GM21360 (cell line): ENCODE results near the gene CHST8.
"Not testable (repeated sequence)": the region's sequence is repeated elsewhere in the genome, so short reads cannot be mapped to it uniquely, and the experiment has no call there.

Experiments used
- ATAC-seq: cut with Tn5 transposase; IDR thresholded peaks from one replicate; pipeline ENCODE4 v1.9.1; 2021; ENCODE audit warnings: mild to moderate bottlenecking, moderate library complexity; ENCODE audit not compliant: unreplicated experiment

Gene CHST8

DNA sequence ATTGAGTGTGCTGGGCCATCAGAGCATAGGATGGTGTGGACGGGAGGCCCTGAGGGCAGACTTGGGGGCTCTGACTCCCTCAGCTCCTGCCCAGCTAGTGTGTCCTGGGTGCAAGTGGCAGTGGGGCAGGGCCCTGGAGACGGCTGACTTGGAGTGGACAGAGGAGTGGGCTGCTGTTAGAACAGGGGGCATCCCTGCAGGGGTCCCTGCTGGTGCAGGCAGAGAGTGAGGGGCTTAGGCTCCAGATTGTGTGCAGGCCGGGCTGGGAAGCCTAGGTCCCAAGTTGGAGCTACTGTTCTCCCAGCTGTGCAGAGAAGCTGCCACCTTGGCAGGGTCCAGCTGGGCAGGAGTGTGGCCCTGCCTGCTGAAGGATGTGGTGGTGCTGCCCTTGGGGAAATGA, 183.6 kb downstream of the CHST8 start:
- ATAC-seq = no peak

DNA sequence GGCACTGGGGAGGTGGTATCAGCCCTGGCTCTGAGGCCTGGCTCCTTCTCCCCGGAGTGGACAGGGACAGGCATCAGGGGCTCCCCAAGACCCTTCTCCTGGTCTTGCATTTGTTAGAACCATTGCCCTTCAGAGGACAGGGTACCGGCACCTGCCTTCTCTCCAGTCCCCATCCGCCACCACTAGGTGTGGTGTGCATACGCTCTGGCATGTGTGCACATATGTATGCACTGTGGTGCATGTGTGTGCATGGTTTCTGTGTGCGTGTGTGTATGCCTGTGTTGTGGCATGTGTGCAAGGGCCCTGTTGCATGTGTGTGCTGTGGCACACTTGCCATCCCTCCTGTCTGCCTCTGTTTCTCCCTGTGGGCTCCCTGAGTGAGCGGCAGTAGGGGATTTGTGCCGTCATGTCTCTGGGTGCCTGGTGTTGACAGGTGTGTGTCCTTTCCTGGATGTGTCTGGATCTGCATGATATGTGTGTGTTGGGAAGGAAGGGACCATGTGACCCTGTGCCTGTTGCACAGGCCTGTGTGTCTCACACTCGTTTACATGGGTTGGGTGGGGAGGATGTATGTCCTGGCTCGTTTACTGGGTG, 184.2 kb downstream of the CHST8 start:
- ATAC-seq = no peak

DNA sequence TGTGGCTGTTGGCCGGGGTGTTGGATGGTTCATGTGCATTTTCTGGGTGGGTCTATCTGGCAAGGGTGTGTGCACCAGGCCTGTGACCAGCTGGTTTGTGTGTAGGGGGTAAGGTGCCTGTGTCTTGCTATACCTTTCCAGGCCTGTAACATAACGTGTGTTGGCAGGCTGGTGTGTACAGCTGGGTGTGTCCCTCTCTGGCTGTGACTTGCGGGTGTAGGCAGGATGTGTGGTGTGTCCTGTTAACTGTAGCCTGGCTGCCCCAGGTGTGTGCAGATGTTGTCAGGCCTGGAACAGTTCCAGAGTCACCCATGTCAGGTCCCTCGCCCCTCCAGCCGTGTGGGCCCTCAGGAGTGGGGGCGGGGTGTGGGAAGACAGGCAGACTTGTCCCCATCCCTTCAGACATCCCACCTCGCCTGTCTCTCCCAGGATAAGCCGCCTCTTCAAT, 184.7 kb downstream of the CHST8 start:
- no peak for ATAC-seq

DNA sequence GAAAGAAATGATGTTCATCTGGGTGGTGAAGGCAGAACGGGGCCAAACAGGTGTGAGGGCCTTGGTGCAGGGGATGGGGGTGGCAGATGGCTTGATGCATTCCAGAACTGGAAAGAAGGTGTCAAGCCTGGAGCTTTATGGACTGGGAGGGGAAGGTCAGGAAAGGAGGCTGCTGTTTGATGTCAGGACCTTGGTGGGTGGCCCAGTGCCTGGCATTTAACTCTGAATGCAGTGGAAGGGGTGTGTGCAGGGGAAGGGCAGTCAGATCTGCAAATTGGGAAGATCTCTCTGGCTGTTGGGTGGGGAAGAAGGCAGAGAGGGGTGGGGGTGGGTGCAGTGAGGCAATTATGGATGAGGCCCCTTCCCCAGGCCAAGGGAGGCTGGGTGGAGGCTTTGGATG, 186.6 kb downstream of the CHST8 start:
- ATAC-seq = no peak

DNA sequence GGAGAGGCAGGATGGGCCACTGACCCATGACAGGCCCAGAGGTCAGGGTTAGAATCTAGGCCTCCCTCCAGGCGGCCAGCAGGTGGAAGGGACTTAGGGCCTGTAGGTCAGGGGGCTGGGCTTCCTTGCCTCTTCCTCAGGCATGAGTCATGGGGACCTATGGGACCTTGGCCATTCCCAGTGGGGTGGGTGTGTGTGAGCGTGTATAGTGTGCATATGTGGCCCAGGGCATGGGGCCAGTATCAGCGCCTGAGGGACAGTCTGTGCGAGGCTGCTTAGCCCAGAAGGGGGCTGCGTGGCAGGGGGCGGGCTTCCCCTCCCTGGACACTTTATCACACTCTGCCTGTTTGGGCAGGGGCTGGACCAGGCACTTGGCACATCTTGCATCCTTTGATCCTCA, 188.2 kb downstream of the CHST8 start:
- no peak for ATAC-seq

DNA sequence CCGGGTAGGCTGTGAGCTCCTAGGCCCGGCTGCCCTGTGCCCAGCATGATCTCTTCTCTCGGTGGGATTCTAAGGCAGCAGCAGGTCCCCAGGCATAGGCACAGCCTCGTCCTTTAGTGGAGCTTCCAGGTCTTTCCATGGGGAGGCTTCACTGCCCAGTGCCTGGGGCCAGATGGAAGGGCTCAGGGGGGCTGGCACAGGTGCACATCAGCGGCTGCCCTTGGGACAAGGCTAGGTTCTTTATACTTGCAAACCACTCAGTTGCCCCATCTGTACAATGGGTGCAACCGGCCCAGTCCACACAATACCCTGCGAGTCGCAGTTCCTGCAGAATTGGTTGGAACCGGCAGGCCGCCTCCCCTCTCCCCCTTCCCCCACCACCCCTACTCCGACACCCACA, 189.1 kb downstream of the CHST8 start:
- ATAC-seq = no peak

DNA sequence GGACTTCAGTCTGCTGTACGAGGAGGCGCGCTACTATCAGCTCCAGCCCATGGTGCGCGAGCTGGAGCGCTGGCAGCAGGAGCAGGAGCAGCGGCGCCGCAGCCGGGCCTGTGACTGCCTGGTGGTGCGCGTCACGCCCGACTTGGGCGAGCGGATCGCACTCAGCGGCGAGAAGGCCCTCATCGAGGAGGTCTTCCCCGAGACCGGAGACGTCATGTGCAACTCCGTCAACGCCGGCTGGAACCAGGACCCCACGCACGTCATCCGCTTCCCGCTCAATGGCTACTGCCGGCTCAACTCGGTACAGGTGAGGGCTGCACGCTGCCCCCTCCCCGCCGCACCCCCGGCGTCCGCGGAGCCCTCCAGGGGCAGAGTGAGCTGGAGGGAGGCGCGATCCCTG, 189.5 kb downstream of the CHST8 start:
- no peak for ATAC-seq

DNA sequence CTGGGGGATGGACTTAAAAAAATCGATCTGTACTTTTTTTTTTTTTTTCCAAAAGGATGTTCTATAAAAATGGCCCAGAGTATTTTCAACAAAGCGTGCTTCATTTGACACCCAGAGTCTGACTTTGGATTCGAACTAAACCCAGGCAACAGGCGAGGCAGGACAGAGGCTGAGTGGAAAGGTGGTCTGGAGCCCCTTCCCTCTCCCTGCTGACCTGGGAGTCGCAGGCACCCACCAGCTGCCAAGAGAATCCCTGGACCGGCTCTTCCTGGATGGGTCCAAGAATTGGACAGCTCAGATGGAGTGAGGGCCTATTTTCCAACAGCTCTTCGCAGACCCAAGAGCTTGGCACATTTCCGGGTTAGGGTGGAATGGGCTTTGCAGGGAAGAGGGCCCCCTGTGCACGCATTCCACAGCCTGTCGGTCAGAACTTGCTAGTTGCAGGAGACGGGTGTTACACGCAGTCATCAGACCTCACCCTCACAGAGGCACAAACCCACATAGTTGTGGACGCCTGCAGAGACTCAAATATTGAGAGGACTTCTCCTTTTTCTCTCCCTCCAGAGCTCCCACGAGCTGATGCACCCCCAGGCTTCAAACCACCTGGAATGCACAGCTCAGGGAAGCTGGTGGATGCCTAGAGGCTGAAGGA, 190.1 kb downstream of the CHST8 start:
- no peak for ATAC-seq

DNA sequence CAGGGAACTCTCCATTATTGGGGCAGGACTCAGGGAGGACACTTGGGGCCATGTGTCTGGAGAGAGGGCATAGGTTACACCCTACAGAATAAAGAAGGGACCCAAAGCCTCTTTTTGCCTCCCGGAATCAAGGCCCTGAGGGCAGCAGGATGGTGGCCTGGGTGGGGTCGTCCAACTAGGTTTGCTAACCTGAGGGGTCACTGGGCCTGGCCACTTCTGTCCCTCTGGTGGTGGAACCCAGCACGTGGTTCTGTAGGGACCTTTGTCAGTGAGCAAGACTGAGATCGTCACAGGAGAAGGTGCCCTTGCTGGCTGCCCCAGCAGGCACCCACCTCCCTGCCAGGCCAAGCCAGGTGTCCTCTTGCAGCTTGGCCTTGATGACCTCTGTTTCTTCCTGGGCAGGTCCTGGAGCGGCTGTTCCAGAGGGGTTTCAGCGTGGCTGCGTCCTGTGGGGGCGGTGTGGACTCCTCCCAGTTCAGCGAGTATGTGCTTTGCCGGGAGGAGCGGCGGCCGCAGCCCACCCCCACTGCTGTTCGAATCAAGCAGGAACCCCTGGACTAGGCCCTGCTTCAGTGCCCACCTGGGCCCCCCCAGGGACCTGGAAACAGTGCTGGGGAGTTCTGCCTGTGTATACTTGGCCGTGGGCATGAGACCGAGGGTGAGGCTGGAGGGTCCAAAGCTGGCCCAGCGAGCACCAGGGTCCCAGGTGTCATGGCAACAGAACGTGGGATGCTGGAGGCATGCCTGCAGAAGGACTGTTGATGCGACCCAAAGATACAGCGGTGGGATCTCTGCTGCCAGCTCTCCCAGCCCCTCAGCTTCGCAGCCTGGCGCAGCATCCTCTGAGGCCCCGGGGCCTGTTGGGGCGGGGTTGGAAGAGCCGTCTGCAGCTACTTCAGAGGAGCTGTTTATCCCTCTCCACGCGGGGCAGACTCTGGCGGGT, 190.9 kb downstream of the CHST8 start:
- ATAC-seq = no peak

DNA sequence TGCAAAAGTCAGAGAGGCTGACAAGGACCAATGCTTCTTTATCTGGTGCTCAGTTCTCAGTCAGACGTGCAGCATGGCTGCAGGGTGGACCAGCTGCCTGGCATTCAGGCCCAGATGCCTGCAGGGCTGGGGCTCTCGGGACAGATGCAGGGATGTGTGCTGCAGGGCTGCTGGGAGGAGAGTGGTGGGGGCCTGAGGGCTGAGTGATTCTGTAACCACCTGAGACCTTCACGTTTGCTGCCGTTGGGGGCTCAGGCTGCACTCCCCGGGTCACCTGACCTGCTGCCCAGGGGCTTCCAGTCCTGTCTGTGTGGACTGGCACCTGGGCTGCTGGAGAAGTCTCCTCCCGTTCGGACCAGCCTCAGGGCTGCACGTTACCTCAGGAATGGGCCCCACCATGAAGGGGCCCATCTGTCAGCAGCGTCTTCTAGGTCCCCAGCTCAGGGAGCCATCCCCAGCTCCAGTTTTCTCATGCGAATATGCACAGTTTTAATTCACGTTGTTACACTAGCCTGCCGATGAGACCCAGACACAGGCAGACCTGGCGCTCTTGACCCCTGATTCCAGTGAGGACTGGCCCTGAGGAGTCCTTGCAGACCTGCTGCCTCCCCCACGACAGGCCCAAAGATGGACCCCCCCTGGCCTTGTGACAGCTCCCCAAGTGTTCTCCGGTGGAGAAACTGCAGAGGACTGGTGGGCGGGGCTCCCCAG, 191.8 kb downstream of the CHST8 start:
- no peak for ATAC-seq

DNA sequence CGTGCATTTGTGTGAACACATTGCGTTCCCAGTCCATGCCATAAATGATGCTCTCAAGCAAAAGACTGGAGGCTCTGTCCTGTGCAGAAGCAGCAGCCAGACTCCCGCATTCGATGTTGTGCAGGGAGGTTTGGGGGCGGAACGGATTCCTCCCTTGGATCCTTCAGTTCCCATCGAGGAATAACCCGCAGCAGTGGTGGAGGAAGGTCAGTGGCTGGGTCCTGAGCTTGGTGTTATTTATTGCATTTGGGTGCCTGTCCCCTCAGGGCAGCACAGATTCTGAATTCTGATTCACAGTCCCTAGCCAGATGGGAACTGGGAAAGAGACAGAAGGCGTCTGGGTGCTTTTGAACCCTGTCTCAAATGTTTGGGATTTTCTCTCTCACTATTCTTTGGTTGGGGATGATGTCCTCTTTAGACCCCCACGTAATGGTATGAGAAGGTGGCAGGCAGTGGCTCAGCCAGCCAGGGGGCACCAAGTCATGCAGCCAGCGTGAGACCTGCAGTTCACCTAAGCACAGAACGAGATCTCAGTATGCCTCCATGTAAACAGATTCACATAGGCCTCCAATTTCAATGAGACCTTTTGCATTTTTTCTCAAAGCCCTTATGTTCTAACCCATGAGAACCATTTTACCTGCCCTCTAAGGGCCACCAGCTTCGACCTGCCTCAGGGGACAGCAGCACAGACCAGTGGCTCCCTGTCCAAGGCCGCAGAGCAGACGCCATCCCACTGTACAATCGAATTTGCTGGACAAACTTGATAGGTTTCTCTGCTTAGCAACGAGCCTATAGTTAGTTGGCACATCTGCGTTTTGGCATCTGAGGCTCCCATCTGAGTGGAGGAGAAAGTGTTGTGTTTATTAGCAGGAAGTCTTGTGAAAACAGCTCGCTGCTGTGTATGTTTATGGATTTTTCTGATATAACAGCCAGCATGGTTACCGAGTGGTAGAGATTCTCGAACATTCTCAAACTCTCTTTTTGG, 192.7 kb downstream of the CHST8 start:
- no peak for ATAC-seq

DNA sequence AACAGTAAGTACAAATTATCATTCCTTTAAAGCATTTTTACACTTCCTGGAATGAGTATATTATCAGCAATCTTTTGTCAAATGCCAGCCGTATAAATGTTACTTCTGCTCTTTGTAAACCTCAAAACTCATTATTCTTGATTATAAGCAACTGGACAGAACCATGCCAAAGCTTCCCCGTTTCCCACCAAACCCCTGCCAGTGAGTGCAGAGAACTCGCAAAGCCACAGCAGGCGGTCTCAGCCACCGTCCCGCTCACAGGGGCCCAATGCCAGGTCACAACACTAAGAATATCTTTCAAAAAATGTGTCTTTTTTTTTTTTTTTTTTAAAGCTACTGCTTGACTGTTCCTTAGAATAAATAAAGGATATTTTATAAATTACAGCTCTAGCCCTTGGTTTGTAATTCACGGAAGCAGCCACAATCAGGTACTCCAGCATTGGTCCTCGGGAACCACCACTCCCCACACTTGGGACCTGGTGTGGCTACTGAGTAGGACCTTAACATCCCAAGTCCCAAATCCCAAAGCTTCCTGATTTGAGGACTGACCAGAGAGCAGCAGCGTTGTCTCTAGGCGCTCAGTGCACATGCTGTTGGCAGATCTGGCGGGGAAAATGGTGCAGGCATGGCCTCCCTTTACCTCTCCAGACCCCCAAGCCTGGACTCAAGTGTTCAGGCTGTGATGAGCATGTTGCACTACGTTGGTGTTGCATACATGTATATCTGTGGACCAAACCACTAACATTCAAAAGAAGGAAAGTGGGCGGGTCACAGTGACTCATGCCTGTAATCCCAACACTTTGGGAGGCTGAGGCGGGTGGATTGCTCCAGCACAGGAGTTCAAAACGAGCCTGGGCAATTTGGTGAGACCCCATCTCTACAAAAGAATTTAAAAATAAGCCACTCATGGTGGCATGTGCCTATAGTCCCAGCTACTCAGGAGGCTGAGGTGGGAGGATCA, 193.9 kb downstream of the CHST8 start:
- no peak for ATAC-seq

DNA sequence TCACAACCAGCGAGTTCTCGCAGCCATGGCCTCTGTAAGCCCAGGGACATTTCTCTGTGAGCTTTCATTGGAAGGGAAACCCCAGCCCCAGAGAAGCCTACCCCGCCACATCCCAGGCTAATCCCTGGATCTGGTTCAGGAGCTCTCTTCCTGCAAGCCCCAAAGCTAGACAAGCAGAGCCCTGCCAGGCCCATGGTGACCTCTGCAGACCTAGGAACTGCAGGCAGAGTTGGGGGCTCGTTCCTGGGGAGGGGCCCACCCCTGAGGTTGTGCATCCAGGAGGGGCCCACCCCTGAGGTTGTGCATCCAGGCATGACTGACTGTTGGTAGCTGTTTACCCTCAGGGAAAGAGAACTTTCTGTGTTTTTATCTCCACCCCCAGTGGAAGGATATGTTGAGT, 196.7 kb downstream of the CHST8 start:
- no peak for ATAC-seq

DNA sequence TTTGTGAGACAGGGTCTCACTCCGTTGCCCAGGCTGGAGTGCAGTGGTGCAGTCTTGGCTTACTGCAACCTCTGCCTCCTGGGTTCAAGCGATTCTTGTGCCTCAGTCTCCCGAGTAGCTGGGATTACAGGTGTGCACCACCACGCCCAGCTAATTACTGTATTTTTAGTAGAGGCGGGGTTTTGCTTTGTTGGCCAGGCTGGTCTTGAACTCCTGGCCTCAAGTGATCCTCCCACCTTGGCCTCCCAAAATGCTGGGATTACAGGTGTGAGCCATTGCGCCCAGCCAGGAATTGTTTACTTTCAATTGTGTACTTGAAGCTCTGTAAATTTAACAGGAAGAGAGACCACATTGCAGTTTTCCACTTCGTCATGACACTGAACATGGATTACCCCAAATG, 197.3 kb downstream of the CHST8 start:
- not testable (repeated sequence) for ATAC-seq

DNA sequence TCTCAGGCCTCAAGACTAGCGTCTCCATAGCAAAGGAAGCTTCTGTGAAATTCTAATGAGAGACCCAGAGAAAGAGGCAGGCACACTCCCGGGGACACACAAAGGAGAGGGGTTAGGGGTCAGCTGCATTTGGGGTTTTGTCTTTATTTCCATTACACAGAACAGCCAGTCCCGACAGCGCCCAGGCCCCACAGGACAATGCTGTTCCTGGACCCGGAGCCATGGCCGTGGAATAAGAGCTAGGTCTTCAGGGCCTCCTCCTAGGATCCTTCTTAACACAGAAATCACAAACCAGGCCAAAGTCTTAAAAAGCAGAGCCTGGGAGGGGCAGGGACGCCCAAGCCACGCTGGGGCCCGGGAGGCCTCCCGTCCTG, 197.7 kb downstream of the CHST8 start:
- no peak for ATAC-seq

DNA sequence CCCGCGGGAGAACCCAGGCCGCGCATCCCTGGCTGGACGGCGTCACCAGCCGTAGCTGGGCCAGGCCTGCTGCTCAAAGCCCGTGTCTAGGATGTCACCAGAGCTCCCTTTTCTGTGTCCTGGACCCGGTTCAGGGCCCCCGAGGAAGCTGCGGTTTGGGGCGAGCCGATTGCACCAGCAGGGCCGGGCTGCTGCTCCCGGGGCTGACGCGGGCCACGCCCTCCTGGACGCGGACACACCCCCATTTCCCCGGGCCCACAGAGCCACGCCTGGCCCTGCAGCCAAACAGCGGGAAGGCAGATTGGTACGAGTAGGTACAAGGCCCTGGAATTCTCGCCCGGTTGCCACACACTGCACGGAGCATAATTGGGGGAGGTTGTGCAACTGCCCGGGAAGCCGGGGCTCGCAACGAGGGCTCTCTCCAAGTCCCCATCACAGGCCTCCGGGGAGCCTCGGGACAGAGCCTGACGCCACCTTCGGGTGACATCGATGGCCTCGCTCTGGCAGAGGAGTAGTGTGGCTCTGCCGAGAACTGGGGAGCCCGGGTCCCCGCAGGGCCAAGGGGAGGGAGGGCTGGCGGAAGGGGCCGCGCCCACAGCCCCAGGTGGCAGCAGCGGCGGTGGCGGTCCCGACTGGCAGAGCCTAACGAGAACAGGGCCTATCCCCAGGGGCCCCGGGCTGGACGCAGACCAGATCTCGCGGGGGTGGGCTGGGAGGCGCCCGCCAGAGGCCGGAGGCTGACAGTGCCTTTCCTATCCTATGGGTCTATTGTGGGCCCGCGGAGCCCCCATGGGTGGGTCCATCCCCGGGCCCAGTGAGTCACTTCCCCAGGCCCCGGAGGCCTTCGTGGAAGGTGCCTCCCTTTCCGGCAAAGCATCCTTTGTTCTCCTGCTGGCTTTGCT, 198.4 kb downstream of the CHST8 start:
- no peak for ATAC-seq

DNA sequence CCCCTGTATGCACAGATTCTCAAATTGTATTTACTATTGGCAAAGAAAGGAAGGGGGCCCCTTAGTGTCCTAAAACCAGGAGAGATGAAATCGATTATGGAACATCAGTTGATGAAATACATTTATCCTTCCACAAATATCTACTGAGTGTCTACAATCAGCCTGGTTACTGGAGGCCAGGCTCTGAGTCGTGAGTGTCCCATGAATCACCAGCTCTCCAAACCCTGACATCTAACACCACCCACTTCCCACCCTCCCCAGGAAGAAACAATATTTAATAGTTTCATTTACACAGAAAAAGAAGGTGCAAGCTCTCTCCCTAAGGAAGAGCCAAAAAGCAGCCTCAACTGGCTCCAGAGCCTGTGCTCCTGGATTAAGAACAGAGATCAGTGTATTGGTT, 200.1 kb downstream of the CHST8 start:
- ATAC-seq = no peak
